Esophagus muscularis mucosa (tissue), 4 donors: Measurements from ENCODE around the gene TMPRSS2. TPM values are rescaled to one million over a fixed set of nuclear protein-coding genes. Genes with fewer than 3 reads are reported as not detected.

Source experiments
- DNase-seq: peaks from one replicate; pipeline ENCODE4 v3.0.0-alpha.2; 2017; ENCODE audit errors: extremely low spot score
- H3K27ac ChIP-seq, 4 donors: fragments of 200-600 bp; sonication (generic); replicated peaks in 1 of 4; 1 replicate in 3 of 4; 2 replicates in 1 of 4; pipeline ENCODE4 v1.5.1; 2016 to 2019; ENCODE audit warnings: mild to moderate bottlenecking in 1 of 4
- H3K27me3 ChIP-seq, 4 donors: fragments of 200-600 bp; sonication (generic); one replicate each; pipeline versions ENCODE4 v1.5.1 to v1.6.0; 2016 to 2019
- H3K36me3 ChIP-seq, 4 donors: fragments of 200-600 bp; sonication (generic); one replicate each; pipeline ENCODE4 v1.5.1; 2016 to 2019
- H3K4me1 ChIP-seq, 4 donors: fragments of 200-600 bp; sonication (generic); one replicate each; pipeline ENCODE4 v1.5.1; 2016 to 2019
- H3K4me3 ChIP-seq, 4 donors: fragments of 200-600 bp; sonication (generic); 1 replicate in 2 of 4; 2 replicates in 2 of 4; pipeline ENCODE4 v1.5.1; 2016 to 2019; ENCODE audit warnings: mild to moderate bottlenecking in 4 of 4, moderate library complexity in 1 of 4
- H3K9me3 ChIP-seq, 4 donors: fragments of 200-600 bp; sonication (generic); 1 replicate in 3 of 4; 2 replicates in 1 of 4; pipeline ENCODE4 v1.5.1; 2016 to 2019
- EP300 ChIP-seq: sonication (generic); formaldehyde crosslinking; IDR thresholded peaks from one replicate; pipeline ENCODE4 v1.6.1; 2017; ENCODE audit warnings: antibody characterized with exemption
- POLR2A ChIP-seq: fragments of 450-650 bp; IDR thresholded peaks from one replicate; pipeline ENCODE4 v1.6.1; 2017; ENCODE audit warnings: antibody characterized with exemption, moderate library complexity, mild to moderate bottlenecking, low read depth
- POLR2AphosphoS5 ChIP-seq, 2 donors: sonication (generic); formaldehyde crosslinking; IDR thresholded peaks; one replicate each; pipeline ENCODE4 v1.6.1; 2017; ENCODE audit warnings: antibody characterized with exemption in 2 of 2
- WGBS: methylation state at CpG from one replicate; pipeline ENCODE4 v1.1.5; 2018; 5-methylcytosine and 5-hydroxymethylcytosine counted together
- intact Hi-C: fragments of 100-400 bp; cut with DNase I; formaldehyde crosslinking; loops from one replicate; pipeline ENCODE4 v1.15.1; 2023
- total RNA-seq, 4 donors: library from RNA; depleted of rRNA; stranded (reverse); fragments of >200 nt; gene quantifications; one replicate each; pipeline versions ENCODE4 v1.1.0 to v1.2.1, GENCODE V29; 2016
- TF ChIP-seq, protein P1 (sequence below), 3 experiments: fragments of 200-600 bp in 2 of 3; fragments of 450-650 bp in 1 of 3; sonication (generic) in 2 of 3; IDR thresholded peaks; one replicate each; pipeline ENCODE4 v1.5.1; 2017 to 2019; ENCODE audit warnings: antibody characterized with exemption in 3 of 3, mild to moderate bottlenecking in 2 of 3, moderate library complexity in 1 of 3

TMPRSS2 gene
- total RNA-seq, 4 donors from 2014 or later: 0.13 to 0.86 (median 0.42) TPM; not detected in 1

DNA sequence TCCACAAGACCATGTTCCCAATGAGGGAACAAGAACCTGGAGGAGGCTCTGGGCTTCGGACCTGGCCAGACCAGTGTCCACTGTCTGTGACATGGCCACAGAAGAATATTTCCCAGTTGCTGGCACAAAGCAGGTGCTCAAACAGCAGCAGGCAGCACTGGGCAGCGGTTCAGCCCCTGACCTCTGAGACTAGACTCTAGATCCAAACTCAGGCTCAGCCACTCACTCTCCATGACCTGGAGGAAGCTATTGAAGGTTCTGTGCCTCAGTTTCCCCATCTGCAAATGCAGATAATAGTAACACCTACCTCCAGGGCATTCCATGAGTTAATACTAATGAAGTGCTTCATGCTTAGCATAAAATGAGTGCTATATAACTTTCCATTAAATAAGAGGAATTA is 8.0 kb downstream of the TMPRSS2 start:
- TF ChIP-seq, protein P1, sequence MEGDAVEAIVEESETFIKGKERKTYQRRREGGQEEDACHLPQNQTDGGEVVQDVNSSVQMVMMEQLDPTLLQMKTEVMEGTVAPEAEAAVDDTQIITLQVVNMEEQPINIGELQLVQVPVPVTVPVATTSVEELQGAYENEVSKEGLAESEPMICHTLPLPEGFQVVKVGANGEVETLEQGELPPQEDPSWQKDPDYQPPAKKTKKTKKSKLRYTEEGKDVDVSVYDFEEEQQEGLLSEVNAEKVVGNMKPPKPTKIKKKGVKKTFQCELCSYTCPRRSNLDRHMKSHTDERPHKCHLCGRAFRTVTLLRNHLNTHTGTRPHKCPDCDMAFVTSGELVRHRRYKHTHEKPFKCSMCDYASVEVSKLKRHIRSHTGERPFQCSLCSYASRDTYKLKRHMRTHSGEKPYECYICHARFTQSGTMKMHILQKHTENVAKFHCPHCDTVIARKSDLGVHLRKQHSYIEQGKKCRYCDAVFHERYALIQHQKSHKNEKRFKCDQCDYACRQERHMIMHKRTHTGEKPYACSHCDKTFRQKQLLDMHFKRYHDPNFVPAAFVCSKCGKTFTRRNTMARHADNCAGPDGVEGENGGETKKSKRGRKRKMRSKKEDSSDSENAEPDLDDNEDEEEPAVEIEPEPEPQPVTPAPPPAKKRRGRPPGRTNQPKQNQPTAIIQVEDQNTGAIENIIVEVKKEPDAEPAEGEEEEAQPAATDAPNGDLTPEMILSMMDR (IDR thresholded peaks at IDR 0.05): no peak
- Histone ChIP-seq H3K9me3 (no peaks in the 10 kb centered on the region), H3K27me3 (peaks cover 0 to 29% (median 1%) of the 10 kb centered on the region in 4 donors), H3K27ac (no peak overlapping the region), H3K4me3 (no peak overlapping the region), H3K4me1 (no peaks in the 10 kb centered on the region), H3K36me3 (no peaks in the 10 kb centered on the region)
- DNase-seq: no peak
- intact Hi-C loops: no loop called here
- 80% methylated on average over 1 of the region's 2 CpGs for whole genome bisulfite sequencing

DNA sequence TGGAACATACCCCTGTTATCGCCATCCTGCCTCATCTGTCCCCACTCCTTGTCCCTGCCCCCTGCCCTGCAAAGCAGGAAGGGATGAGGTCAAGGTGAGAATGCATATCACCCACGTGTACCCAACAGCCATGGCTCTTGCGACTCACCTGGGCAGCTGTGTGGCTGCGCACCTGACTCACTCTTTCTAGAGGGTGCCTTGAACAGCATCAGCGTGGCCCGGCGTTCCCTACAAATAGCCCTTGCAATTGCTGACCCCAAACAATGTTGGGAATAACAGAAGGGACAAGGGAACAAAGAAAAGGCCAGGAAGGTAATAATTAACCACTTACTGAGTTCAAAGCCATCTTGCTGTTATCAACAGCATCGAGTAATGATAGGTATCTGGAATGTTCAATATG is 10.2 kb downstream of the TMPRSS2 start:
- intact Hi-C loops: no loop called here
- DNase-seq: no peak
- TF ChIP-seq, protein P1 (IDR thresholded peaks at IDR 0.05): no peak
- no peak for TF ChIP-seq POLR2A
- no peak for TF ChIP-seq EP300
- no peak for TF ChIP-seq POLR2AphosphoS5 (IDR thresholded peaks at IDR 0.05)
- H3K4me1 ChIP-seq: no peaks in the 10 kb centered on the region
- 86% methylated on average over 8 of the region's 8 CpGs for WGBS
- H3K27ac ChIP-seq: no peak overlapping the region
- H3K9me3 ChIP-seq: no peaks in the 10 kb centered on the region
- H3K36me3 ChIP-seq: no peaks in the 10 kb centered on the region
- H3K4me3 ChIP-seq: no peak overlapping the region
- peaks cover 0 to 36% (median 1%) of the 10 kb centered on the region in 4 donors for H3K27me3 ChIP-seq

DNA sequence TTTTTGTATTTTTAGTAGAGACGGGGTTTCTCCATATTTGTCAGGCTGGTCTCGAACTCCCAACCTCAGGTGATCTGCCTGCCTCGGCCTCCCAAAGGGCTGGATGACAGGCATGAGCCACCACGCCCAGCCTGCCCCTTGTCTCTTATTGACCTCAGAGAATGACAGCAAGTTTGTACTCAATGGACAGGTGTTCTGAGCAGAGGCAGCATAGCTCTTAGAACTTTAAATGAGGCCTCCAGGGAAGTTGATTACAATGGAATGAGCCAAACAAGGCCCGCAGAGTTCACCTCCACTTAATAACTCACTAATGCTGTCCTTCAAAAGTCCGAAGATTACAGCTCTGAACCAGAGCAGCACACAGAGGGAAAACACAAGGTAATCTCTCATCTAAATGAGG is 10.9 kb downstream of the TMPRSS2 start:
- Histone ChIP-seq H3K4me1 (no peaks in the 10 kb centered on the region), H3K9me3 (no peaks in the 10 kb centered on the region), H3K4me3 (no peak overlapping the region), H3K27me3 (peaks cover 0 to 35% (median 1%) of the 10 kb centered on the region in 4 donors), H3K27ac (no peak overlapping the region), H3K36me3 (no peaks in the 10 kb centered on the region)
- 91% methylated on average over 6 of the region's 6 CpGs for WGBS
- TF ChIP-seq POLR2AphosphoS5 (IDR thresholded peaks at IDR 0.05): no peak
- TF ChIP-seq, protein P1 (IDR thresholded peaks at IDR 0.05): no peak
- TF ChIP-seq POLR2A: no peak
- no peak for TF ChIP-seq EP300
- intact Hi-C loops: no loop called here
- DNase-seq: no peak

DNA sequence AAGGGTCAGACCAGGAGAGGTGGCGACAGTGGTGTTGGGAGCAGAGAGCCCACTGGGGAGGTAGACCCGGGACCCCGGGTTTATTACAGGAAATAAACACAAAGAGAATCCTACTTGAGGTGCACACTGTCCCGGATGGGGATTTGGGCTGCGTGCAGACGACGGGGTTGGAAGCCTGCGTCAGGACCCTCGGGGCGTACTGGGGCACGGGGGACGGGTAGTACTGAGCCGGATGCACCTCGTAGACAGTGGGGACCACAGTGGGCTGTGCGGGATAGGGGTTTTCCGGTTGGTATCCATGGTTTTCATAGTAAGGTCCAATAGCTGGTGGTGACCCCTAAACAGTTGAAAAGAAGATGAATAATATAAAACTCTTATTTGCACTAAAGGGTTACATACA is 13.7 kb downstream of the TMPRSS2 start:
- Histone ChIP-seq H3K4me3 (no peak overlapping the region), H3K9me3 (no peaks in the 10 kb centered on the region), H3K36me3 (no peaks in the 10 kb centered on the region), H3K27ac (no peak overlapping the region), H3K27me3 (peaks cover 0 to 35% (median 0%) of the 10 kb centered on the region in 4 donors), H3K4me1 (no peaks in the 10 kb centered on the region)
- WGBS: 94% methylated on average over 16 of the region's 16 CpGs
- no peak for DNase-seq
- intact Hi-C loops: loop anchor here (5.0 kb wide), 1 partner anchor 83 kb away; no protein-coding TSS in a partner anchor
- TF ChIP-seq POLR2AphosphoS5 (IDR thresholded peaks at IDR 0.05): no peak
- TF ChIP-seq POLR2A: no peak
- no peak for TF ChIP-seq EP300
- TF ChIP-seq, protein P1 (IDR thresholded peaks at IDR 0.05): no peak

DNA sequence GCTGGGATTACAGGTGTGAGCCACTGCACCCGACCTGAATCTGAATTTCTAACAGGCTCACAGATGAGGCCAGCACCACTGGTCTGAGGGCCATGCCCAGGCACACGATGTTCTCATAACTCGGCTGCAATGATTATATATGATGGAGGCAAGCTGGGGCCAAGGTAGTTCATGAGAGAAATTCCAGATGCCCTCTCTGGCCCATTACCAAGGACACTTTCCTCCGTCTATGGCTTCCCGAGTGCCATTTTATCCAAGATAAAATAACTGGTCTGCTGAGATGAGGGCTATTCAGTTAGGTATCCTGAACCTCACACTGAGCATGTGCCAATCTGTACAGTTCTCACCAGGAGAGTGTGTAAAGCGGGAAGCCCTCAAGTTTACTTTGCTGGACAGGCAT is 16.5 kb downstream of the TMPRSS2 start:
- Histone ChIP-seq H3K4me3 (no peak overlapping the region), H3K36me3 (no peaks in the 10 kb centered on the region), H3K9me3 (no peaks in the 10 kb centered on the region), H3K4me1 (peaks cover 0 to 5% (median 0%) of the 10 kb centered on the region in 4 donors), H3K27ac (no peak overlapping the region), H3K27me3 (peaks cover 0 to 47% (median 0%) of the 10 kb centered on the region in 4 donors)
- 79% methylated on average over 6 of the region's 6 CpGs for WGBS
- no peak for DNase-seq
- TF ChIP-seq, protein P1 (IDR thresholded peaks at IDR 0.05): no peak
- no peak for TF ChIP-seq POLR2A
- no peak for TF ChIP-seq POLR2AphosphoS5 (IDR thresholded peaks at IDR 0.05)
- TF ChIP-seq EP300: no peak
- intact Hi-C loops: loop anchor here (5.0 kb wide), 1 partner anchor 86 kb away; no protein-coding TSS in a partner anchor
